ENCODE results near the gene ANTKMT. TPM values are rescaled to one million over a fixed set of nuclear protein-coding genes. Genes with fewer than 3 reads are reported as not detected.

The ANTKMT gene
- total and polyA plus RNA-seq, 2 donors (not counting 3 experiments of a cell fraction or from before 2014, with no cell fraction given): 26.1 to 27.9 TPM

GRCh38 chr16:684071-684794, 36.7 kb upstream of the ANTKMT start, which contains the start of gene JMJD8:
Gene JMJD8 (minus strand): TSS chr16:684334. CDS start chr16:684319, 15 bp downstream.
- BruUV-seq (replicated peaks): no TSS peak
- Histone ChIP-seq H3K9me1 (replicated peaks; ENCODE audit: control insufficient read depth, extremely low read depth, insufficient read depth, low read length) (no peaks in the 10 kb centered on the region), H3K27me3 (ENCODE audit: control insufficient read depth in 2 of 2, insufficient read depth in 2 of 2, low read length in 2 of 2) (no peaks in the 10 kb centered on the region), H3K36me3 (ENCODE audit: control insufficient read depth in 2 of 2, extremely low read depth in 1 of 2, insufficient read depth in 2 of 2, low read length in 2 of 2) (peaks cover 7 to 22% of the 10 kb centered on the region in 2 experiments), H3K79me2 (ENCODE audit: control insufficient read depth, insufficient read depth, low read length) (peaks cover 31% of the 10 kb centered on the region), H3K9ac (replicated peaks; ENCODE audit: extremely low read depth, insufficient read depth, low read length) (no peak within 1 kb of the TSS), H4K20me1 (replicated peaks; ENCODE audit: control insufficient read depth, extremely low read depth, insufficient read depth, low read length) (no peaks in the 10 kb centered on the region), H2AFZ (ENCODE audit: low read depth, low read length) (peak within 1 kb of the TSS; percentile 26), H3K9me3 (replicated peaks; ENCODE audit: control insufficient read depth, insufficient read depth, low read length) (no peaks in the 10 kb centered on the region), H3K4me2 (ENCODE audit: insufficient read depth, low read length) (peak within 1 kb of the TSS; percentile 44), H3K27ac (ENCODE audit: insufficient read depth, low read depth, low read length) (peak within 1 kb of the TSS; percentile 35), H3K4me3 (replicated peaks in 1 of 3; ENCODE audit: insufficient read depth in 1 of 3, low read depth in 1 of 3, low read length in 3 of 3) (peak within 1 kb of the TSS in 2 of 3 experiments; percentile 12 to 71), H3K4me1 (ENCODE audit: control insufficient read depth, extremely low read depth, insufficient read depth, low read length) (peaks cover 20% of the 10 kb centered on the region)
- peak; percentile 87 for DNase-seq (ENCODE audit: low read depth, low spot score)
- intact Hi-C loops (cut with micrococcal nuclease) (no loop called here), dilution Hi-C loops (cut with MboI; ENCODE audit: extremely low pct_ligation_motif_present, low sequenced_read_pairs) (no loop called here)
- POLR2A ChIA-PET: no interaction called here
- TF ChIP-seq CTCF (IDR thresholded peaks at IDR 0.05; ENCODE audit: extremely low read depth in 1 of 2, insufficient read depth in 1 of 2, low read depth in 1 of 2, low read length in 2 of 2) (no peak), MAX (IDR thresholded peaks at IDR 0.05; ENCODE audit: insufficient read depth, insufficient read length) (peak; percentile 79), POLR2A (IDR thresholded peaks at IDR 0.05; ENCODE audit: low read depth, low read length) (peak; percentile 94), POLR2AphosphoS5 (IDR thresholded peaks at IDR 0.05; ENCODE audit: insufficient read depth, low read depth, low read length) (peak; percentile 98)
- peak; percentile 90 for FAIRE-seq
- CTCF ChIA-PET: interaction anchor here (1.5 kb wide), 1 partner anchor 9 kb away, joined by 4 read pairs; the partner anchor contains the start of gene RHBDL1

Data from endothelial cell of umbilical vein (primary cell).